ENCODE measurements around the gene GRIN1. TPM values are rescaled to one million over a fixed set of nuclear protein-coding genes. Genes with fewer than 3 reads are reported as not detected.
A peak's percentile ranks its signal among the peaks of the same experiment; 100 is the strongest.

Gene GRIN1
- total RNA-seq, 1 donor from 2014 or later = 0.53 TPM

- FAIRE-seq (peak; percentile 32), DNase-seq (ENCODE audit: low read depth) (peak; percentile 30)
- TF ChIP-seq, protein P1, sequence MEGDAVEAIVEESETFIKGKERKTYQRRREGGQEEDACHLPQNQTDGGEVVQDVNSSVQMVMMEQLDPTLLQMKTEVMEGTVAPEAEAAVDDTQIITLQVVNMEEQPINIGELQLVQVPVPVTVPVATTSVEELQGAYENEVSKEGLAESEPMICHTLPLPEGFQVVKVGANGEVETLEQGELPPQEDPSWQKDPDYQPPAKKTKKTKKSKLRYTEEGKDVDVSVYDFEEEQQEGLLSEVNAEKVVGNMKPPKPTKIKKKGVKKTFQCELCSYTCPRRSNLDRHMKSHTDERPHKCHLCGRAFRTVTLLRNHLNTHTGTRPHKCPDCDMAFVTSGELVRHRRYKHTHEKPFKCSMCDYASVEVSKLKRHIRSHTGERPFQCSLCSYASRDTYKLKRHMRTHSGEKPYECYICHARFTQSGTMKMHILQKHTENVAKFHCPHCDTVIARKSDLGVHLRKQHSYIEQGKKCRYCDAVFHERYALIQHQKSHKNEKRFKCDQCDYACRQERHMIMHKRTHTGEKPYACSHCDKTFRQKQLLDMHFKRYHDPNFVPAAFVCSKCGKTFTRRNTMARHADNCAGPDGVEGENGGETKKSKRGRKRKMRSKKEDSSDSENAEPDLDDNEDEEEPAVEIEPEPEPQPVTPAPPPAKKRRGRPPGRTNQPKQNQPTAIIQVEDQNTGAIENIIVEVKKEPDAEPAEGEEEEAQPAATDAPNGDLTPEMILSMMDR (IDR thresholded peaks at IDR 0.05; ENCODE audit: insufficient read depth, low read length, severe bottlenecking) = no peak
- Histone ChIP-seq H3K4me3 (ENCODE audit: low read depth, low read length) (no peak overlapping the region), H3K27me3 (ENCODE audit: control insufficient read depth, insufficient read depth, low read length) (no peaks in the 10 kb centered on the region), H3K36me3 (ENCODE audit: control insufficient read depth, insufficient read depth, low read length) (no peaks in the 10 kb centered on the region)
Measured at GRCh38 chr9:137198051-137198901, 59.3 kb downstream of the GRIN1 start.

DNA sequence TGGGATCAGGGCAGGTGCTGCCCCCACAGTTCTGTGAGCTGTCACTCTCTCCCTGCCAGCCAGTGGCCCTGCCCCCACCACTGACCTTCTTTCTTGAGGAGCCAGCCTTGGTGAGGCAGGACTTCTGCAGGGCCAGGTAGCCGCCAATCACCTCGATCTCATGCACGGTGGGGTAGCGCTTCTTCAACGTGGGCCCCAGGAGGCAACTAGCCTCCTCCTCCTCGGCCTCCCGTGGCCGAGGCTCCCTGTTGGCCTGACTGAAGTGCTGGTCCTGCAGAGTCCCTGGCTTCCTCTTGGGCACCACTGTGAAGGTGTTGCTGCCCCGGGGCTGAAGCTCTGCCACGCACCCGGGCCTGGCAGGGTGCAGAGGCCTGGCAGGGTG is 59.9 kb downstream of the GRIN1 start:
- no peak for DNase-seq (ENCODE audit: low read depth)
- no peaks in the 10 kb centered on the region for H3K36me3 ChIP-seq (ENCODE audit: control insufficient read depth, insufficient read depth, low read length)
- TF ChIP-seq, protein P1 (IDR thresholded peaks at IDR 0.05; ENCODE audit: insufficient read depth, low read length, severe bottlenecking) = no peak
- no peak for FAIRE-seq
- H3K4me3 ChIP-seq (ENCODE audit: low read depth, low read length) = no peak overlapping the region
- H3K27me3 ChIP-seq (ENCODE audit: control insufficient read depth, insufficient read depth, low read length) = no peaks in the 10 kb centered on the region

DNA sequence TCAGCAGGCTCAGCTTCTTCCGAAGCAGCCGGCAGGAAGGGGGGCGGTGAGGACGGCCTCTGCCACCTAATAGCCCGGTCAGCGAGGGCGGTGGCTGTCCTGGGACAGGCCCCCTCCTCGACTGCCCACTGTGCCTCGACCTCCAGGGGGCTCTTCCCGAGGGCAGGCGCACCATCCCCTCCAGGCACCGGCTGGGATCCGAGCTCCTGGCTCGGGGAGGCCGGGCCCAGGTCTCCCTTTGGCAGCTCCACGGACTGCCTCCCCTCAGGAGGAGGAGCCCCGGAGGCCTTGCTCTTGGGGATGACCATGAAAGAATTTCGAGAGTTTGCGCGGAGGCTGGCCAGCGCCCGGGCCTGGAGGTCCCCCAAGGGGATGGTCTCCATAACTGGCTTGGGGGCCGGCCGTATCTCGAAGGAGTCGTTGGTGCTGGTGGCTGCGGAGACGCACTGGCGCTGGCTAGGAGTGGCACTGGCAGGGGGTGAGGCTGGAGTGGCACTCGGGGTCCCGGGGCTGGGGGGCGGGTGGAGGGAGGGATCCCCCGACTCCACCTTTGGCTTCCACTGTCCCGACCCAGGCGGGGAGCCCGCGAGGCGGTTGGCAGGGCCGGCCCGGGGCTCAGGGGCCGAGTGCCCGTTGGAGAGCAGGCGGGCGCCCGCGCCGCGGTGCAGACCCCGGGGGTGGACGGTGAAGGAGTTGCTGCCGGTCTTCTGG is 60.6 kb downstream of the GRIN1 start:
- peak overlapping the region; percentile 33 for H3K4me3 ChIP-seq (ENCODE audit: low read depth, low read length)
- no peak for DNase-seq (ENCODE audit: low read depth)
- TF ChIP-seq, protein P1 (IDR thresholded peaks at IDR 0.05; ENCODE audit: insufficient read depth, low read length, severe bottlenecking) = no peak
- H3K36me3 ChIP-seq (ENCODE audit: control insufficient read depth, insufficient read depth, low read length) = no peaks in the 10 kb centered on the region
- FAIRE-seq = no peak
- no peaks in the 10 kb centered on the region for H3K27me3 ChIP-seq (ENCODE audit: control insufficient read depth, insufficient read depth, low read length)

DNA sequence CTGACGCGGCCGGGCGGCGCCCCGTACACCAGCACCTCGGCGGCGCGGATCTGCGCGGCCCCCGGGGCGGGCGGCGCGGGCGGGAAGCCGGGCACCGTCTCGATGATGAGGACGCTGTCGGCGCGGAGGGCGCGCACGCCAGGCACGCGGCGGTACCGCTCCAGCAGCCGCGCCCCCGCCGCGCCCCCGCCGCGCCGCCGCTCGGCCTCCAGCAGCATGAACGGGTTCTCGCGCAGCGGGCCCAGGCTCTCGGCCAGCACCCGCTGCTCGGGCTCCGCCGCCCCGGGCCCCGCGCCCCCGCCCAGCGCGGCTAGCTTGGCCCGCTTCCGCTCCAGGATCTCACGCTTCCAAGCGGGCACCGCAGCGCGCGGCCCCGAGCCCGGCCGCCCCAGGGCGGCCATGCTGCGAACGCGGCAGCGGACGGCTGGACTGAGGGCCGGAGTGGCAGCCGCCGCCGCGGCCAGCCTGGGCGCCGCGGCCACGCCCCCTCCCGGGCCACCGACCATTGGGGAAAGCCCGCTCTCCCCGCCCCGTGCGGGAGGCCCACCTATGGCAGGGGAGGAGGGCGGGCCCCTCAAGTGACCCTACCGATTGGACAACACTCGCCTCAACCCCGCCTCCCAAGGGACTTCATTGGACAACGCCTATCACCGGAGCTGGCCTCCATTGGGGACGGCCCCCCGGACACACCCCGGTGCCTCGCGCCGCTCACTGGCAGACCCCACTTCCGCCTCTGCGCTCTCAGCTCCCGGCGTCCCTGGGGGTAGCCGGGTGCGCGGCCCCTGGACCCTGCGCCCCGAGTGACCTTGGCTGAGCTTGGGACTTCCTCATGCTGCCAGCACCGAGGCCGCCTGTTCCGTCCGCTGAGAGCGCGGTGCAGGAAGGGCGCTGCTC is 61.6 kb downstream of the GRIN1 start, which contains the start of gene TPRN:
Gene TPRN, minus strand, starts transcription at position 431 of the 894 bp plus-strand sequence. Its CDS starts 30 bp downstream, at position 401.
- Histone ChIP-seq H3K27me3 (ENCODE audit: control insufficient read depth, insufficient read depth, low read length) (no peaks in the 10 kb centered on the region), H3K4me3 (ENCODE audit: low read depth, low read length) (peak within 1 kb of the TSS; percentile 58), H3K36me3 (ENCODE audit: control insufficient read depth, insufficient read depth, low read length) (no peaks in the 10 kb centered on the region)
- DNase-seq (ENCODE audit: low read depth) = peak; percentile 92
- FAIRE-seq = no peak
- TF ChIP-seq, protein P1 (IDR thresholded peaks at IDR 0.05; ENCODE audit: insufficient read depth, low read length, severe bottlenecking) = no peak

DNA sequence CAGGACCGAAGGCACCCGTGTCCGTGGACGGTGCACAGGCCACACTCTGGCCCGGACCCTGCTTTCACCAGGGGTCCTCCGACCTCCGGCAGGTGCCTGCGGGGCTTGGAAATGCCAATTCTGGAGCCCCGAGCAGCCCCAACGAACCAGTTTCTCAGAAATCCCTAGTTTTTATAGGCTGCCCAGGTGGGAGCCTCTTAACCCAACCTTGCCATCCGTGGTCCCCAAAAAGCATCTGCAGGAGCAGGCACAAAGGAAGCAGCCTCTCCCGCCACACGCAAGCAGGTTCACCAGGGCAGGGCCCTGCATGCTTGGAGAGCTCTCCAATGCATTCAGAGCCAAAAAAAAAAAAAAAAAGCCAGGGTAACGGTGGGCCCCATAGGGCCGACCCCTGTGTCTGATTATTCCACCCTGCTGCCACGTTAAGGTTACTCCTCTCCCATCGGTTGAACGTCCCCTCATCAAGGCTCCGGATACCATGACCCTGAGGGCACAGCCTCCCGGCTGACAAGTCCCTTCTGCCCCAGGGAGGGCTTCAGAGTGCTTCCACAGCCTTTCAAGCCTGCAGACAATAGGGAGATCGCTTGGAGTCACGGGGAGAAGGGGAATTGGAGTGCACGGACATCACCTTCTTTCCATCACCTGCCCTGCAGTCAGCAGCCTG is 62.4 kb downstream of the GRIN1 start:
- FAIRE-seq (no peak), DNase-seq (ENCODE audit: low read depth) (no peak)

More for the DNA sequence above, 62.4 kb downstream of the GRIN1 start:
- TF ChIP-seq, protein P1 (IDR thresholded peaks at IDR 0.05; ENCODE audit: insufficient read depth, low read length, severe bottlenecking) = no peak
- H3K27me3 ChIP-seq (ENCODE audit: control insufficient read depth, insufficient read depth, low read length) = no peaks in the 10 kb centered on the region
- no peaks in the 10 kb centered on the region for H3K36me3 ChIP-seq (ENCODE audit: control insufficient read depth, insufficient read depth, low read length)
- H3K4me3 ChIP-seq (ENCODE audit: low read depth, low read length) = peak overlapping the region; percentile 58
